Nucleus accumbens (tissue), 56 donors: ENCODE results near the gene FBN1.
A peak's percentile ranks its signal among the peaks of the same experiment; 100 is the strongest.

Experiments
- DNase-seq, 56 donors: peaks; one replicate each; lab custom pipeline; 2025; lab: John Stamatoyannopoulos, UW

The FBN1 gene

DNA sequence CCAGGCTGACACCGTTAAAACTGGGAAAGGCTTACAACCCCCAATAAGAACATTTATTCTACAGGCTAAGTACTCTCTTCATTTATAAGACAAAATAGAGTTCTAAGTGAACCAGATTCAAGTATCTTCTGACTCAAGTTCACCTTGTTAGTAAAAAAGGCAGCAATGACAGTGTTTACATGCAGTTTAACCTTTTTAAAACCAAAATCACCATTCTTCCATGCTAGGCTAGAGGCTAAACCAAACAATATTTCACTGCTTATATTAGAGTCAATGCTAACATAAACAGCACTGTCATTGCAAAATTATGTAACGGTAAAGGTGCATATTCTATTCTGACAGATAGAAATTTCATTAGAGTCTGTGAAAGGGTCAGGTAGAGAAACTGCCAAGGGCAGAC is 118.0 kb downstream of the FBN1 start:
- no peak for DNase-seq

DNA sequence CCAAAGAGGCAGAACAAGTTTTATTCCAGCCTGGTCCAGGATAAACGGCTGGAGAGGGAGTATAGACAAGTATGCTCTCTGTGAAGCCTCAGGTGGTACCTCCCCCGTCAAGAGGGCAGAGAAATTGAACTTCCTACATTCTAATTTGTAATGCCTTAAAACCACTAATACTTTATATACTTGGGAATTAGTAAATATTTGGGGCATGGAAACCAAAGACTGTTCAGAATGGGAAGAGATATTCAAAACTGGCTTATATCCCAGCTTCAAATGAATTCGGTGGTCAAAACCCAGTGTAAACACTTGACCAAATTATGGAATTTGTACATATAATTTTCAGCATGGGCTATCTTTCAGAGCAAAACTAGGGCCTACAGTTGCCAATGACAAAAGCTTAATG is 122.6 kb downstream of the FBN1 start:
- no peak for DNase-seq

DNA sequence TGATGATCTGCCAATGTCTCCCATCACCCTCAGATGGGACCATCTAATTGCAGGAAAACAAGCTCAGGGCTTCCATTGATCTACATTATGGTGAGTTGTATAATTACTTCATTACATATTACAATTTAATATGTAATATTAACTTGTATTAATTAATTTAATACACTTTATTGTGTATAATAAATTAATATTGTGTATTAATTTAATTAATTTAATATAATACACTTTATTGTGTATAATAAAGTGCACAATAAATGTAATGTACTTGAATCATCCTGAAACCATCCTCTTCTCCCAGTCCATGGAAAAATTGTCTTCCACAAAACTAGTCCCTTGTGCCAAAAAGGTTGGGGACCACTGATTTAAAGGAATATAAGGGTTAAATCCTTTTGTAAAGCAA is 123.4 kb downstream of the FBN1 start:
- DNase-seq, result no peak

DNA sequence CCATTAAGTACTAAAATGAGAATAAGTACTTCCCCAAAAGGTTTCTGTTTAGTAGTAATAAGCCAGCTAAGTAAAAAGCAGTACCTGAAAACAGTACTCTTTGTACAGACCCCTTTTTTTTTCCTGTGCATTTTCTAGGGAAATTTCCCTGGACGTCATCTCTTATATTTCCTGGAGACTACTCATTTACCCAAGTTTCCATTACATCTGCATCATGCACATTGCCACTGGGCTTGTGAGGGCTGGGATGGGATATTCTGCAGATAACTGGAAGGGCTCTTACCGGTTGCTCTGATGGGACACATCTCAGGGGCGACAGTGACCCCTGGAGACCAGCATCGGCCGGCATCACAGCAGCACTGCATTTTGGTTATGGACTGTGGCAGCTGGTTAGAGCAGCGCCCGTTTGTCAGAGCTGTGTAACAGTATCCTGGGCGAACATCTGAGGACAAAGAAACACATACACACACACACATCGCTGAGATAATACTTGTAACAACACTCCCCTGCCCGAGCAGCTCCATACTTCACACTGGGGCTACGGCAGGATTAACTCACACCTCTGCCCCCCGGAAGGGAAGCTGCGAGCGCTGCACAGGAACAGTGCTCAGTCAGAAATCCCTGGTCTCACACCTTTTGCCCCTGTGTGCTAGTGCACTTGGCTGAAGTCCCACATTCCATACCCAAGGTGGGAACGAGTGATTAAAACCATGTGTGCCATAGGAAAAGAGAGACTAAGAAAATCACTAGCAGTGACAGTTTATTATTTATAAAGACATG is 124.9 kb downstream of the FBN1 start:
- DNase-seq, result no peak

DNA sequence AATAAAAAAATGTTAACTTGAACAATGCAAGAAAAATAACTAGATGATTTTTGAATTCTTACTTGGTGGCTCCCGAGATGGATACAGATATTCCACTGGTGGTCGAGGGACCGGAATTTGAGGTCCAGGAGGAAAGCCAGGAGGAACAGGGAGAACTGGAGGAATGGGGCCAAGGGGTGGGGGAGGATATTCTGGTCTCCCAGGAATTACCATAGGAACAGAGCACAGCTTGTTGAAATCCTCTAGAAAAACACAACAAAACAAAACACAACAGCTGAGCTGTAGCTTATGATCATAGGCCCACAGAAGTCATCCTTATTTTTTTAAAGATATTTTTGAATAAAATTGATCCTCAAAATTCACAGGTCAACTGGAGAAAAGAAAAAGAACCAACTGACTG is 129.4 kb downstream of the FBN1 start:
- DNase-seq, result peak in 3 of 56 donors; percentile 3 to 15 (median 6)

DNA sequence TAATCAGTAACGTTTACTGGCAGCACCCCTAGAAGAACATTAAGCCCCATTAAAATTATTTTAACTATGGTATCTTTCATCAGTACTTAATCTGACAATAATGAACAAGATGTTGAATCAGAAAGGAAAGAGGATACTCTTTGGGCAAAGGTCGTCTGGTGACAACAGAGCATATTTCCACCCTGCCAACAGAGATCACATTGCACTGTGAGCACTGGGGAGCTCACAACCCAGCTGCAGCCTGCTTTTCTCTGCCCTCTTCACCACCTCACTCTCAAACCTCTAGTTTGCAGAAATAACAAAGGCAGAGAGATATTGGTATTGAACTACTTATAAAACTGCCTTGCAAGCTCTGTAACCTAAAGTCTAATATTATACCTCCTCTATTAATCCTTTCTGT is 130.0 kb downstream of the FBN1 start:
- no peak for DNase-seq

DNA sequence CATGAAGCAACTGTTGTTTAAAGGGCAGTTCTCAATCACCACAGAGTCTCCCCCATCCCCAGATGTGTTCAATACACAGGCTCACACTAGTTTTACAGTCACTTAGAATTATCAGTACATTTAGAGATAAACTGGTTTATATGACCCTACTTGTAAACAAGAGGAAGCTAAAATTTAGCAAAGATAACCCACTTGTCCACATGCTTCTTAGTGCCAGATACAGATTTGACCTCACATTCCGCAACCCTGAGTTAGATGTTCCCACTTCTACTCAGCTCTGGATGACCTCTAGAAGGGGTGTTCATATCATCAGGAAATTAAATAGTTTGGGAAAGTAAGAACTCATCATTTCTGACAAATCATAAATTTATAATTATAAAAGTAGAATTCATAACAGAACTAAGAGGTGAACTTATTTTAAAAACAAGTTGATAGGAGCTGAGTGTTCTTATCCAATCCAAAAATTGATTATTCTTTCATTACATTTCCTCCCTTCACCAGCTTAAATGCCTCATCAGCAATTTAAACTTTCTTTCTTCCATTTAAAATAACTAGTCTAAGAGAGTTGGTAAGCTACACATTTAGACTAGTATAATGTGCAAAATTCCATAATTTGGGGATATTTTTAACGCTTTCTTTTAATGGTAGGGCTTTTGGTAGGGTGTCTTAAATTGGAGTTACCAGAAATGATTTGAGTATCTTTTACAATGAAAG is 131.2 kb downstream of the FBN1 start:
- DNase-seq, result no peak

DNA sequence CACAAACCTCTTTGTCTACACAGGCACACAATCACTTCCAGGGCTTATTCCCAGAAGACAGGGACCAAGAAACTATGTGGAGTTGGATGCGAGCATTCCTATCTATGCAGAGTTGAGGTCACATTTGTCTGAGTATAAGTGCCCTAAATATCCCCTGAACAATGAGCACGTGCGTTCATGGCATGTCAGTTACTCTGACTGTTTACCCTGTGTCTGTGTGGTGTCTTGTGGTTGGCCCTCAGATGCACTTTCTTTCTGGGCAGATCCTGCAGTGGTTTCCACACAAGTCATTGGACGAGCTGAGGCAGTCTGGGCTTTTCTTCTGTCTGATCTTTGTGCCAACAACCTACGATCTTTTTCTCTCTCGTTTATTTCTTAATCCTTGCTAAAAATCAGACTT is 134.5 kb downstream of the FBN1 start:
- DNase-seq, result peak in 1 of 56 donors; percentile 11

DNA sequence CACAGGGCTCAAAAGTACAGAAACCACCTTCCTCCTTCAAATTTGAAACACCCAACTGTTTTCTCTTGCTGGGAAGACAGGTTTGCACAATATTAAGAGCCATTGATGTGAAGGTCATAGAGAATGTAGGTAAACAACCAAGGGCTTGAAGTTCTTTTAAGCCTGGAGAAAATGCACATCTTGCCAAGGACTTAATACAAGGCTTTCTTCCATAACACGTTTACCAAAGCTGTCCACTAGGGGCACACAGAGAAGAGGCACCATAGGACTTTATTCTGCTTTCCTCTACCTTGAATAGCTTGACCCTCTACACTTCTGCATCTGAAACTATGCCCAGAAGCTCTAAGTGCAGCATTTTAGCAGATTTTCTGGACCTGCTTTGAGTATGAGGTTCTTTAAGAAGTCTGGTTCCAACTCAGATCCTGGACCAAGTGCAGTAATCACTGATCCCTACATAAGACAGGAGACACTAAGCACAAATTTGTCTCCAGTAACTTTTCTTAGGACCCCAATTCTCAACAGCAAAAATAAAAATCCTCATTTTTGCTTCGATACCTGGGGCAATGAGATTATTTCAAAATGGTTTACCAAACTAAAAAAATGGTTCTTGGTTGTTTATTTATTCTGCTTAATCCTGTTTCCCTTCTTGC is 138.0 kb downstream of the FBN1 start:
- peak in 3 of 56 donors; percentile 0 to 18 (median 2) for DNase-seq

DNA sequence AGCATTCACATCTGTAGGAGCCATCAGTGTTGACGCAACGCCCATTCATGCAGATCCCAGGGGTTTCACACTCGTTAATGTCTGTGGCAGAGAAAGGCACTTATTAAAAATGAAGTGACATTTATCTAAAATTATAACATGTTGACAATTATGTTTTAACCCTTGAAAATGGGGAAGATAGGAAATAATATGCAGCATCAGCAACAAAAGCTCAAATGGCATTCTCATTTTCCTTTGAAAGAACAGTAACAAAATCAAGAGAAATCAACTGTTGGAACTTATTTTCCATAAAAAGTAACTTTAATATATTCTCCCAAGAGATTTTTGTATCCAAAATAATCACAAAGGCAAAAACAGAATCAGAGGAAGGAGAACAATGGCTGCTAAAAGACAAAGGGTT is 140.4 kb downstream of the FBN1 start:
- no peak for DNase-seq

DNA sequence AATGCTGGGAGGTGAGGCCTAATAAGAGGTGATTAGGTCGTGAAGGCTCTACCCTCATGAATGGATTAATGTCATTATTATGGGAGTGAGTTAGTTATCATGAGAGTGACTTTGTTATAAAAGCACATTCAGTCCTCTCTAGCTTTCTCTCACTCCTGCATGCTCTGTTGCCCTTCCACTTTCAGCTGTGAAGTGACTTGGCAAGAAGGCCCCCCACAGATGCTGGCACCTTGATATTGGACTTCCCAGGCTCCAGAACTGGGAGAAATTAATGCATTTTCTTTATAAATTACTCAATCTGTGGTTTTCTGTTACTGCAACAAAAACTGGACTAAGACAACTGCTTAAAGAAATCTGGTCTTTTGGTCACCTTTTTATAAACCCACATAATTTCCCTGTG is 144.3 kb downstream of the FBN1 start:
- DNase-seq, result no peak

DNA sequence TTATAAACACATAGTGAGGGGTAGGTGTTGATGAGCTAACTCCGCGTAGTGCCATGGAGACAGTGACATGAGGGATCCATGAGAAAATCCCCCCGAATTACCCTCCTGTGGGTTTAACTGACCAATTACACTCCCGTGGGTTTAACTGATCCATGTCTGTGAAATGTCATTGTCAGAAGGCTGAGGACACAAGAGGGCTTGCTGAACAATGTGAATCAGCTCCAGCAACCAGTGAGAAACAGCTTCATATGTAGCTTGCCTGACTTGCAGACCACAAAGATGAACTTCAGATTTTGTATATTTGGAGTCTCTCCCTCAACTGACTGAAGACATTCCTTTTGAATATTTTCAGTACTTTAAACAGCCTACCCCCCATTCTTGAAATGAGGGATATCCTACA is 144.9 kb downstream of the FBN1 start:
- no peak for DNase-seq

DNA sequence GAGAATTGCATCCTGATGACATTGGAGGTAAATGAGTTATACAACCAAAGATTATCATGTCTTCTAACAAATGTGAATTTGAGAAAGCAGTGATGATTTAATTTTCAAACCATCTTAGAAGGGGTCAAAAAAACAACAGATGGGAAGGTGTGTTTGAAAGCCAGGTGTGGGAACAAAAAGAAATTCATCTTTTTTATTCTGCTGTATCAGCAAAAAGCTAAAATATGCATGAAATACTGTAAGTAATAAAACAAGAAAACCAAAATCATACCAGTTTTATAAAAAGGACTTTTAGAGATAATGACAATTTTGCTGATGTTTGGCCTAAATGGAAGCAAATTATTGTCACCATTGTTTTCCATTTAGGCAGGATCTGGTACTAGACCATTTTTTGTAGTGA is 145.5 kb downstream of the FBN1 start:
- DNase-seq, result no peak

DNA sequence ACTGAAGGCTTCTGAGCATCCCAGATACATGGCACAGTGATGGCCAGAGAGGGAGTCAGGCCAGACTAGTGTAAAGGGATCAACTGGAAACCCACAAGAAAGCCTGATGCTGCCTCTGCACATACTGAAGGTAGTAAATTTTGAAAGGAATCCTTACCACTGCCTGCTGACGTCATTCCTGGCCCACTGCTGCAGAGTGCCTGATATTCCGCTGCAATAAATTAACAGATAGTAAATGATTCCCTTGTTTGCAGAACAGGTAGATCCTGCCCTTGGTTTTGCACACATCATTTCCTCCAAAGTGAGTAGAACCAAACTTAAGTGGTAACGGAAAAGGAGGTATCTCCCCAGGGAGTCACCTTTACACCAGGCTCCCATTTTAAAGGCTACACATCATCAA is 146.7 kb downstream of the FBN1 start:
- no peak for DNase-seq

DNA sequence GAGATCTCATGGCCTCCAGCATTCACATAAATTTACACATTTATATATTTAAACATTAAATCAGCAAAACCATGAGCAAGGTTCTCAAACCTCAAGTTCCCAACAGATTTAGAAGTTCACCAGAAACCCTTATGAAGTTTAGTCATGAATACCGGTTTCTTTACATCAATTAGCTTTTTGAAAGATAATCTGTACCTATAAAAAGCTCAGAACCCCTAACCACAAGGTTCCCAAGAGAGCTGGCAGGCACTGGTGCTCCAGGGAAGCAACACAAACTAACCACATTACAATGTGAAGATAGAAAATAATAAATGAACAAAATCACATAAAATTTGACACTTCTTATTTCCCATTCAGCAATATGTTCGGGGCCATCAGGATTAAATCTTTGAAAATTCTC is 150.9 kb downstream of the FBN1 start:
- DNase-seq, result no peak

DNA sequence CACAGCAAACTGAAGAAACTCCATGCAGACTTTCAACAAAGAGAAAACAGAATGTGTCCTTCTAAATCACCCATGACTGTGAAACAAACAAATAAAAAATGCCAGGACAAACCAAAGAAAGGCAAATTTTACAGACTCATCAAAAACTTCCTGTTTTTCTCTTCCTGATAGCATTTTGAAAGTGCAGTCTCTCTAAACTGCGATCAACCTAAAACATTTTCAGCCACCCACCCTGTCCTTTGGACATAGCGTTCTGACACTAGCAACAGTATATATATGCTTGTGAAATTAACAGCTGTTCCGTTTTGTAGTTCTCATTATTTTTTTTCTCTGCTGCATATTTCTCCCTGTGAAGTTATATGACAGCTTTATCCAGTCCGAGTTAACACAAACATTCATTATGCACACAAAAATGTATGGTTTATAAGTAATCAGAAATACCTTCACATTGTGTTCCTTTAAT is 151.7 kb downstream of the FBN1 start:
- no peak for DNase-seq

DNA sequence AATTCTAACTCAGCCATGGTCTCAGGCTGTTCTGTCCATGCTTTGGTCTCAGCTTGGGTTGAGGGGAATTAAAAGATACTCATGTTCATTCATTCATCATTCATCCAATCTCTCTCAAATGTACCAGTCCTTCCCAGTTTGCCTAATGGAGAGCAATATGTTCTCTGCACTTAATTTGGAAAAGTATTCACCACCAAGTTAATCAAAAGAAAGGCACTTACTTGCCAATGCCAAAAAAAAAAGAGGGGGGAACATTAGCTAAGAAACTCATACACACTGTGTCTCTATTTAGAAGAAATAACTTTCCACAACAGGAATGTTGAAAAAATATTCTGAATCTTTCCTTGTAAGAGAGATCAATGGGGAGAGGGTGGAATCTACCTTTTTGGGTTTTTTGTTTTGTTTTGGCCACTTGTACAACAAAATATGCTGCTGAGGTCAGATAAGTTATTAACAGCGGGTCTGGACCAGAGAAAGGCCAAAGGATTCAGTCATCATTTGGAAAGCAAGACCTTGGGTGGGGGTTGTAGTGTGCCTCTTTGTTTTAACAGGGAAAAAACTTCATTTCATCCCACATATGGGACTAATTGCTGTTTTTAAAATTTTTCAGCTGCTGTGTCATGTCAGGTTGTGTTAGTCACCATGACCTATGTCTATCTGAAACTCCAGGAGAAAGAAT is 152.3 kb downstream of the FBN1 start:
- no peak for DNase-seq

DNA sequence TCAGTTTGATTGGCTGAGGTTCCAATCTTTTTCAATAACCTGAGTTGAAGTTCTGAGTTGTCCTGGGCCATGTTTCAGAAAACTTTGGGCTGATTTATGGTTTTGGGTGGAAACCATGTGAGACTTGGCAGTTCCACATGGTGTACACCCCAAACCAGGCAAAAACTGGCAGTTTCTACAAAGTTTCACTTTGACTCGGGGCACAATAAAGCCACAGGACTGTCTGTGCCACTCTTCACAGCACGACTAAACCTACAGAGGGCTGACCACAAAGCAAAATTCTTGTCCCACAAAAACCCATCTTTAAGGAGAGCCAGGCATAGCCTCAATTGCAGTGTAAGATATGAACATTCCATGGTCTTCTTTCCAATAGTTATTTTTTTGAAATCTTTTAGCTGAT is 159.3 kb downstream of the FBN1 start:
- DNase-seq, result no peak

DNA sequence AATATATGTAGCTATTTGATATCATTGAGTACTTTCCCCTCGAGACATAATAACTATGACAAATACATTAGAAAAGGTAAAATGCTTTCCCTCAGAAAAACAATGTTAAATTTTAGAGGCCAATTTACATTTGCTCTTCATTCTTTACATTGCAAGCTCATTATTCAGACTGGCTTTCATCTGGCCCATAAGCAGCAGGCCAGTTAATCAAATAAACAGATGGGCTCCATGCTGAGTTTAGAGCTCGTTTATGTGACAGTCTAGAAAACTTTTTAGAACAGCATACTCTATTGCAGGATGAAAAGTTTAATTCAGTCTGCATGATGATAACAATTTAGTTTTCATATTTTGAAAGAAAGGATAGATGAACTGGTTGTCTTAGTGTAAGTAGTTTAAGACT is 163.7 kb downstream of the FBN1 start:
- DNase-seq, result no peak

DNA sequence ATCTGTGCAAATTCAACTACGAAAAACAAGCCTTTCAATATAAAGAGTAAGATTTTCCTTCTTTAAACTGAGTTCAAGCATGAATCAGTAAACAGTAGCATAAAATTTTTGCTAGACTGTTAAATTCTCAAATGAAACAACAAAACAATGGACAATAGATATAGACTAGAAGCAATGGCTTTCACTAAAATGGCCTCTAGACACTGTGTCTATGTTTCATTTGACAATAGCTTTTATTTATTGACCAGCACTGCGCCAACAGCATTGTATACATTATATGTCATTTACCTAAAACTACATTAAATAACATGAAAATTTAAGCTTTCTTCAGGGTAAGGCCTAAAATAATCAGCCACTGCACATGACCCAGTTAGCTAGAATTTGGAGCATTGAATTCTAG is 165.8 kb downstream of the FBN1 start:
- no peak for DNase-seq

DNA sequence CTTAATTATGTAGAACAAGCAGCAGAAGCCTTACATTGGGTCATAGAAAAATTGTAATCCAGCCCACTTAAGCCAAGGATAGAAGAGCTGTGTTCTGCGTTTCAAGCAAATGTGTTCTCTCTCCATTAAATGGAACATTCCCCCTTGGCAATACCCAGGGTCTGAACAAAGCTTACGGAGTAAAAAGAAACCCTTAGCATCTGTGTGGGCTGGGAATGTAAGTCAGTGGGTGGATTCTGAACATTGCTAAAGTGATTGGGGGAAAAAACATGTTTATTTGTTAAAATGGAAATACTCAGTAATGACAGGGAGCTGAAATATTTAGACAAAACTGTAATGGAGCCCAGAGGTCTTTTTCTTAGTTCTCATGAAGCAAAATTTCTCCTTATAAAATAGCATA is 166.9 kb downstream of the FBN1 start:
- no peak for DNase-seq
